ENCODE measurements around the gene CCDC80.
"Not testable (repeated sequence)": the region's sequence is repeated elsewhere in the genome, so short reads cannot be mapped to it uniquely, and the experiment has no call there.

Gene CCDC80, protein sequence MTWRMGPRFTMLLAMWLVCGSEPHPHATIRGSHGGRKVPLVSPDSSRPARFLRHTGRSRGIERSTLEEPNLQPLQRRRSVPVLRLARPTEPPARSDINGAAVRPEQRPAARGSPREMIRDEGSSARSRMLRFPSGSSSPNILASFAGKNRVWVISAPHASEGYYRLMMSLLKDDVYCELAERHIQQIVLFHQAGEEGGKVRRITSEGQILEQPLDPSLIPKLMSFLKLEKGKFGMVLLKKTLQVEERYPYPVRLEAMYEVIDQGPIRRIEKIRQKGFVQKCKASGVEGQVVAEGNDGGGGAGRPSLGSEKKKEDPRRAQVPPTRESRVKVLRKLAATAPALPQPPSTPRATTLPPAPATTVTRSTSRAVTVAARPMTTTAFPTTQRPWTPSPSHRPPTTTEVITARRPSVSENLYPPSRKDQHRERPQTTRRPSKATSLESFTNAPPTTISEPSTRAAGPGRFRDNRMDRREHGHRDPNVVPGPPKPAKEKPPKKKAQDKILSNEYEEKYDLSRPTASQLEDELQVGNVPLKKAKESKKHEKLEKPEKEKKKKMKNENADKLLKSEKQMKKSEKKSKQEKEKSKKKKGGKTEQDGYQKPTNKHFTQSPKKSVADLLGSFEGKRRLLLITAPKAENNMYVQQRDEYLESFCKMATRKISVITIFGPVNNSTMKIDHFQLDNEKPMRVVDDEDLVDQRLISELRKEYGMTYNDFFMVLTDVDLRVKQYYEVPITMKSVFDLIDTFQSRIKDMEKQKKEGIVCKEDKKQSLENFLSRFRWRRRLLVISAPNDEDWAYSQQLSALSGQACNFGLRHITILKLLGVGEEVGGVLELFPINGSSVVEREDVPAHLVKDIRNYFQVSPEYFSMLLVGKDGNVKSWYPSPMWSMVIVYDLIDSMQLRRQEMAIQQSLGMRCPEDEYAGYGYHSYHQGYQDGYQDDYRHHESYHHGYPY

DNA sequence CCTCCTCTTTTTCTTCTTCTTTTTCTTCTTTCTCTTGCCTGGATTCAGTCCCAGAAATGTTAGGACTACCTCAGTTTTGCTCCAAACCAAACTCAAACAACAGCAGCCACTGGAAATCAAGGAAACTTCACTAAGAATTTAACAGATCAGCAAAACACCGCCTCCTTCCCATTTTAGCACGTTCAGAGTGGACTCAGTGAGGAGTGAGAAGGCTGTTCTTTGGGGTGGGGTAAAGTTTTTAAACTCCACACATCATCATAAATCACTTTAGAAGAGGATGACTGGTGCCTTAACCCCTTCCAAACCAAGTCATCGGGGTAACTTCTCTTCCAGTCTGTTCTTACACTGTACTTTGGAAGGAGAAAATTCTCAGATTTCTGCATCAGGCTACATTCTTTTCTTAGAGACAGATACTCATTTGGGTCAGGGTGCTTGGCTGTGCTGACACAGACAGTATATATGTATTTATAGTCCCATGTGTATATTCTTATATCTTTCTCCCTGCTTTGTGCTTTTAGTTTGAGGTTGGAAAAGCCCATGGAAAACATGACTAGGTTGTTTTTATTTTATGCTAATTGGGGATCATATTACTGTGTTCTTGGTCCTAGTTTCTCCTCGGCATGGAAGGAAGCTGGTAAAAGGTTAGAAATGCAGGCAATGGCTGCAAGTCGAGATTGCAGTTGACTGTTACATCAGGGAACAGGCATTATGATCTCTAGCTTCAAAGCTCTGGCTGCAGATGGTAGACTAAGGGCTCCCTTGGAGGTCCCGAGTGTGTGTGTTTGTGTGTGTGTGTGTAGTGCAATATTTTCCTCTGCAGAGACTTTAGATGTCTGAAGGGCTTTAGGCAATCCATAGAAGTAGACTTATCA, at the start of gene CCDC80:
Gene CCDC80 (minus strand): TSS at position 214 of the 872 bp plus-strand sequence. CDS start 1,238 bp downstream, outside the sequence.
- DNase-seq = no peak

DNA sequence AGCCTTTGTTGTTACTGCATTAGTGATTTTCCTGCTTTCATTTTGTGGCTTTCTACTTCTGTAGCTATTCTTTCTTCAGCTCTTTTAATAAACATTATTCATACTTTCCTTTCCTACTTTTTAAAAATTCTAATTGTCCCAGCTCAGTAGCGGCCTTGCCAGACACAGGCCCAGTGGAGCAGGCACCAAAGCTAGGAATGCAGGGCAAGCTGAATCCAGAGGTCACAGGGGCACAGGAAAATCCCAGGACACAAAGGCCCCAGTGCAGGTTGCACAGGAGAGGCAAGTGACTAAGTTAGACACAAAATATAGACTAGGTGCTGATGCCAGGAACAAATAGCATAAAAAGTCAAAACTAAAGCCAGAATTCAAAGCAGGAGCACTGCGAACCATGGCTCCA, 49.0 kb upstream of the CCDC80 start:
- DNase-seq = no peak

DNA sequence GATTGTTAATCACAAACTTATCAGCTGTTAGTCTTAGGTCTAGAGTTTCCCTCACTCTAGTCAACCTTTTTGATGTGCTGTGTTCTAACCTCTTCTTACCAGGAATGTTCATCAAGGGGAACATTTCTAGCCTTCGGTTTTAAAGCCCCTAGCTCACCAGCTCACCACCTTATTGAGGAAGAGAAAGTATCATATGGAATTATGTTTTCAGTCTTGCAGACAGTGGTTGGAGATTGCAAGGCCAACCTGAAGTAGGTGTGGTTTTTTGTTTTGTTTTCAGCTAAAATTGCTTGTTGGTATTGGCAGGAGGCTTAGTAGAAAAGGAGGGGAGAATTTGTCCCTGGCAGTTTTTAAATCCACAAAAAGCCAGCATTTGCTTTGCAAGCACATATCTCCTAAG, 48.4 kb upstream of the CCDC80 start:
- DNase-seq = no peak

DNA sequence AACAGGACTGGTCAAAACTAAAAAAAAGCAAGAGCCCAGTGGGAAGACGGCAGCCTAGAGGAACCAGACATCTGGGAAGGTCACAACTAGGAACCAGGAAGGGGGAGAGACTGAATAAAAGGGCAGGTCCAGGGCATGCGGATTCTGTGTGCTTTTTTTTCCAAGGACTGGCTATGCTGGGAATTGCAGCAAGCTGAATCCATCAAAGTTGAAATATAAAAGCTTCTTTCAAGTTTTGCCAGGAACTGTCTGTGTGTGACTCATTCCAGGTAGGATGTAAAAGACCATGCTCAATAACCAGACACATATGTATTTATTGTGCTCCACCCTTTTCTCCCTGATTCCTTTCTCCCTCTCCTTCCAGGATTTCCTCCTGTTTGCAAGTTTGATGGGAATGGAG, 47.9 kb upstream of the CCDC80 start:
- no peak for DNase-seq

DNA sequence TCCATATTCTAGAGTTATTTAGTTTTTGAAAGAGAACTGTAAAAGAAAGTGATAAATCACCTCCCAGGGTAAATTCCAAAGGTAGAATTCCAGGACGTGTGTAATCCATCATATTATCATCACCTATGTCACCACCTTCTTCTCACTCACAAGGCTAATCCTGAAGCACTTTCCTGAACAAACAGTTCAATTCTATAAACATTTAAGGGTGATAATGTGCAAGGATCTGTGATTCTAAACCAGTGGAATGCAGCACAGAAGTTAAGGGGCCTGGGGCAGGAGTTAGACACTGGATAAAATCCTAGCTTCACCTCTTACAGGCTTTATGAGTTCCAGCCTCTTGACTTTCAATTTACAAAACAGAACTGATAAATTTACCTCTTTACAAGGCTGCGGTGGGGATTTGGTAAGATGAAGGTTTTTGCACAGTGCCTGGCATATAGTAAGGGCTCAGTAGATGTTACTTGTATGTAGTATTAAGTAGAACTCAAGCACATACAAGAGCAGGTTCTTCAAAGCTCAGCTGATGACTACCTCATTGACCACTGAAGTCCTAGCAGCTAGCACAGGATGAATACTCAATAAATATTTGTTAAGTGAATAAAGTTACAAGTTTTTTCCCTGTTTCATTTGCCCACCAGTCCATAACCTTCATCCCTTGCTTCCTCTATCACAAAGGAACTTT, 47.3 kb upstream of the CCDC80 start:
- DNase-seq = no peak

DNA sequence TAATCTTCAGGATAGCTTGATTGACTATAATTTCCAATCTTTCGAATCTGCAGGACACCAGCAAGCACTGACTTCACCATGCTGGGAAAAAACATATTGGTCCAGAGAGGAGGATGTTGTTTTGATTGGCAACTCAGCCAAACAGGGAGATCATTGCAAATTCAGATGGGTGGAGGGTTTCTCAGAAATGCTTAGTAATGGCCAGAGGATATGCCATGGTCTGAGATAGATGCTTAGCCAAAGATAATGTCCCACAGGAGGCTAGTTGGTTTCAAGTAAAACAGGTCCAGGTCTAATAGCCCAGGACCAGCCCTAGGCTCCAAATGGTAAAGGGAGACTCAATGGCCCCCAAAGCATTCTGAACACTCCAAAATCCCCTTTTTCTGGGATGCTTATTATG, 46.7 kb upstream of the CCDC80 start:
- DNase-seq = no peak

DNA sequence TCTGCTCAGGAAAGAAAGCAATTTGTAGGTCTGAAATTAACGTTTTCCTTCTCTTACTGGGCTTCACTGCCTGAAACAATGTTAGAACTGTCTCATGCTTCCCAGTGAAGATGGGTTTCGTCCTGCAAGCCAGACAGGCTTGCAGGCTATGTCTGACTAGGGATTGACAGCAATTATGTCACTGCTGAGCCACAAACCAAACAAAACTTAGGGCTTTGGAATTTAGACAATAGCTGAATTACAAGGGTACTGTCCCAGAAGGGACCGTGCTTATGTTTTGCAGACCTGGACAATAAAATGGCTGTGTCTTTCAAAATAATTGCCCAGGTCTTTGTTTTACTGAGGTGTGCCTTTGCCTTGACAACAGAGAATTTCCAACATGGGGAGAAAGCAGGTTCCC, 46.3 kb upstream of the CCDC80 start:
- no peak for DNase-seq

DNA sequence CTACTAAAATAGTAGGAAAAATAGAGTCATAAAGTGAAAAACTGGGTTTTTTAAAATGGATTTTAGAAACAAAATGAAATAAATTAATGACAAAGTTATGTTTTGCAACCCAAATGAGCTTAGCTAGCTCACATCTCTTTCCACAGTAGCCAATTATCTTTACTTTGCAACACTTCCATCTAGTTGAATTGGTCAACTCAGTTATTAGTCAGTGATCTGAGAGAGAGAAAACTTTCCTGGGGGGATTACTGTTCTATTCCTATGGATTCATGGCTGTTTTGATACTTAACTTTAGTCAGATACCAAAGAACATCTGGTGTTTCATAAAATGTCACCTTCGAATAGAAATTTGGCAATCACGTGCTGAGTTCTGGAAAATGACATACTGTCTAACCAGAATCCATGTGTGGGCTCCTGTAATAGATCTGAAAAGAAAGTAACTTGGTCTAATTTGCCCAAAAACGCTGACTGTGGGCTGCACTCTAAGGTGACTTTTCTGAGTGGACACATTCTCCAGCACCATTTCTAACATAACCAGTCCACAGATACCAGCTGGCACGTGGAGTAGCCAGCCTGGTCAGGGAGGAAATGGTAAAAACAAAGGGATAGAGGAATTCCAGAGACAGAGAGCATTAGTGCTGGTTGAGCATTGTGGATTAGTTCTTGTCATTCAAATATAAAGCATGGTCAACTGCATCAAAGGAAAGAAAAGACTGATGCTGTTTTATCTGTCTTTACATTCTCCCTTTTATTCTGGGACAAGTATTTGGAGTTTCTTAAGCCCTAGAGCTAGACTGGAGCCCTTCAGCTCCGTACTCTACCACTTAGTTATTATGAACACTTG, 45.2 kb upstream of the CCDC80 start:
- DNase-seq = no peak

DNA sequence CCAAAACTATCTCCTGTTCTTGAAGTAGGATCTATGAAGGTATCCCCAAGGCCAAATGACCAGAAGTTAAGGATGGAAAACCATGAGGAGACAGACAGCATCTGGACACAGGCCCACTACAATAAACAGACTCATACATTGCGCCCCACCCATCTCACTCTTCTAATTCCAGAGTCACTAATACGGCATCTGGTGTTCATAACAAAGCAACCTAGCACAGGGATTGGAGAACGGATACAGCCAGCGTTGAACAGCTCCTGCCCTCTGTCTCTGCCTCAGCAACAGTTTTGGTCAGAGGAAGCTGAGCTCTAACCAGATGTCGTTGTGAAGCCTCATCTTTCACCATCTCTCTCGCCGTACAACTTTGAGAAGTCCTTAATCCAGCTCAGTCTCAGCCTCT, 44.5 kb upstream of the CCDC80 start:
- no peak for DNase-seq

DNA sequence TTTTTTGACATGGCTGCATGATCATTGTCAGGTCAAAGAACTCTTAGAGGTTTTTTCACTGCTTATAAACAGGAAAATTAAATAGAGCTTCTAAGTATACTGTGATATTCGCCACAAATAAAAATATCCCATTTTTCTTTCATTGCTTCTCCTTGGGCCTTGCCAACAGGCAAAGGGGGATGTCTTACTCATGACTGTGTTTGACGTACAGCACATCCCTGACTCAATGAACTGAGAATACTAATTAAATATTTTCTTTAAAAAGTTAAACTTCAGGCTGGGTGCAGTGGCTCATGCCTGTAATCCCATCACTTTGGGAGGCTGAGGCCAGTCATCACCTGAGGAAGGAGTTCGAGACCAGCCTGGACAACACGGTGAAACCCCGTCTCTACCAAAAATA, 41.4 kb upstream of the CCDC80 start:
- DNase-seq = no peak

DNA sequence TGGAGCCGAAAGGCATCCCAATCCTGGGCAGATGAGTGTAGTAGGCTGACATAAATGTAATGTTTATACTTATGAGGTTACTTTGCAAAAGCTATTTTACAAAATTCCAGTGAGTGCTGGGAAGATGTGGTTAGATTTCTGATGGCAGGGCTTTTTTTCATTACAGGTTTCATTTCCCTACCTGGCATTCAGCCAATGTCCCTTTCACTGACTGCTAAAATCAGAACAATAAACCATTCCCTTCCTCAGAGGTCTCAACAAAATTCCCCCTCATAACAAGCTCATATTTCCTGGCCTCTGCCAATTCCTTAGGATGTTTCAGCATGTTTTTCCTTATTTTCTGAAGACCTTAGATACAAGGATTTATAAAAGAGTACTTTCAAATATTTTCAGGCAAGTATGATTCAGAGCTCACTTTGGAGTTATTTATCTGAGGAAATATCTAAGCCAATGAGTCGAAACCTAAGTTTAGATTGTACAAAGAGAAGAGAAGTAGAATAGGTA, 40.9 kb upstream of the CCDC80 start:
- no peak for DNase-seq

DNA sequence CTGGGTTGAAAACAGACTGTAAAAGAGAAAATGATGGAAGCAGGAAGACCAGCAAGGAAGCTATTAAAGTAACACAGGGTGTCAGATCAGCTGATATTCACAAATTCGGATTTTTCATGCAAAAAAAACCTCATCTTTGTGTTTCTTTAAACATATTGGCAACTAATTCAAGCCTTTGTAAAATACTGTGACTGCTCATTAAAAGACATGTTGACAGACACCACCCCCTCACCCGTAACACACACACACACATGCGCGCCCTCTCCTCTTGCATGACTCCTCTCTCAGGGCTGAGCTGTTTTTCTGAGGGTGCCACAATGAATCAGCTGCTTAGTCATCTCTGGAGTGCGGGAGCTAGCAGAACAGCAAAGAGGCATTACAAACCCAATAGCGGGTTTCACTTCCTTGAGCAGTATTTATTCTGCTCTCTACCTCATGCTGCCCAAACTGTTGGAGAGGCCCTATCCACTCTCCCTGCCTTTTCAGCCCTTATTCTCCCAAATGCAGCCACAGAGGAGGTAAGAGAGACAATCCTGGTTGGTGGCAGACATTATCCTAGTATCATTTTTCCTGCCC, 35.8 kb upstream of the CCDC80 start:
- peak in 1 of 2 experiments; percentile 43 for DNase-seq

DNA sequence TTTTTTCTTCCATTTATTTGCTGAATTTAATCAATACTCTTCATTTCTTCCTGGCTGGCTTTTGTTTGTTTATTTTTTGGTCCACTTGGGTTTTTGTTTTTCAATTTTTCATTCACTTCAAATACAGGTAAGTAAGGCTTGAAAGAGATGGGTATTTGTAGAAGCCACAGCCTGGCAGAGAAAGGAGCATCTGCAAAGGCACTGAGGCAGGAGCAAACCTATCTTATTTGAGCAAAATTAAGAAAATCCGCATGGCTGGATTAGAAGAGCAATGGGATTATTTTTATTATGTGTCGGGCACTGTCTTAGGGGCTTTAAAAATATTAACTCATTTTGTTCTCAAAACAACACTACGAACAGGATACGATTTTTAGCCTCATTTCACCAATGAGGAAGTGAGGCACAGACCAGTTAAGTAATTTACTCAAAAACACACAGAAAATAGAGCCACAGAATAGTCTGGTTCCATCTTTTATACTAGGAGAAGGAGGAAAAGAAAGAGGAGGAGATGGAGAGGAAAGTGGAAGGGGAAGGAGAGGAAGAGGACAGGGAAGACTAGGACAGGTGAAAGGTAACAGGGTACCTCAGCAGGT, 35.1 kb upstream of the CCDC80 start:
- no peak for DNase-seq

DNA sequence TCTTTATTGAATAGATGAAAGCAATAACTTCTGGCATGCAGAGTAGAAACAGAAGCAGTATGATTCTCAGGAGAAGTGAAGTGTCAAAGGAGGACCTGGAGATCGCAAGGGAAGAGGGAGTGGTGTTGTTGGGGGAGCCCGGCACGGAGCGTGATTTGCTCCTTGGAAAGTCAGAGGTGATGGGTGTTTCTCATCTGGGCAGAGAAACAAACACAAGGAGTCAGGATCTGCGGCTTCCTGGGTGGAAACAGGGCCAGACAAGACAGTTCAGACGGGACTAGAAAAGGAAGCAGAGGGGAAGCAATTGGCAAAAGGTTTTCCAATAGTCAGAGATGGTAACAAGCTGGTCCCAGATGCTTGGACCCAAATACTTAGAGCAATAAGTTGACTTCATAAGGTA, 34.4 kb upstream of the CCDC80 start:
- DNase-seq = no peak

DNA sequence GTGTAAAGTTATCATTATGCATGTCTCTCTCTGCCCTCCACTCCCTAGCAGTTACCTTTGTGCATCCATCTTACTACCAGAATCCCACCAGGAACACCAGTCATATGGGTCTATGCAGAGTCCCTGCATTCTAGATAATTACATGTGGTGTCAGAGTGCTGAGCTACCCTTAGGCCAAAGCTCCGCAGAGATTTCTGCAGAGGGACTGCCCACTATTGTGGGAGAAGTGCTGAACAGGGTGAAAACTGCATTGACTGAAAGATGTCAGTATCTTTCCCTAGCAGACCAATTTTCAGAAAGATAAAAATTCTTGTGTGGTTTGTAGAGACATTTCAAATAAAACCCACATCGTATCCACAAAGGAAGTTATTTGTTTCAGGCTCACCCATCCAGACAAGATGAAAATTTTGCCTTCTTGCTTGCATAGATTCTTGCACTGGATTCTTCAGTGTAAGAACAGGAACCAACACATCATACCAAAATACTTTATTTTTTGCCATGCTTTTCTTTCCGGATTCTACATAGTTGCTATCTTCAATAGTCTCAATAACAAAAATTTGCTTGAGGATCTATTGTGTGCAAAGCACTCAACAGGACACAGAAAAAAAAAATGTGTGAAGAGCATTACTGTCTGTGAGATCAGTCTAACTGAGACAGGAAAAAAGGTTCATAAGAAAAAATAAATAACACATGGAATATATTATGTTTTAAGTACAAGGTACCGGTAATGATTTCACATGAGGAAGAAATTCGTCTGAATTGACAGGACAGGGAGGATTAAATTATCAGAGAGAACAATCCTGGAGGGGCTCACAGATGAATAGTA, 32.0 kb upstream of the CCDC80 start:
- DNase-seq = no peak

DNA sequence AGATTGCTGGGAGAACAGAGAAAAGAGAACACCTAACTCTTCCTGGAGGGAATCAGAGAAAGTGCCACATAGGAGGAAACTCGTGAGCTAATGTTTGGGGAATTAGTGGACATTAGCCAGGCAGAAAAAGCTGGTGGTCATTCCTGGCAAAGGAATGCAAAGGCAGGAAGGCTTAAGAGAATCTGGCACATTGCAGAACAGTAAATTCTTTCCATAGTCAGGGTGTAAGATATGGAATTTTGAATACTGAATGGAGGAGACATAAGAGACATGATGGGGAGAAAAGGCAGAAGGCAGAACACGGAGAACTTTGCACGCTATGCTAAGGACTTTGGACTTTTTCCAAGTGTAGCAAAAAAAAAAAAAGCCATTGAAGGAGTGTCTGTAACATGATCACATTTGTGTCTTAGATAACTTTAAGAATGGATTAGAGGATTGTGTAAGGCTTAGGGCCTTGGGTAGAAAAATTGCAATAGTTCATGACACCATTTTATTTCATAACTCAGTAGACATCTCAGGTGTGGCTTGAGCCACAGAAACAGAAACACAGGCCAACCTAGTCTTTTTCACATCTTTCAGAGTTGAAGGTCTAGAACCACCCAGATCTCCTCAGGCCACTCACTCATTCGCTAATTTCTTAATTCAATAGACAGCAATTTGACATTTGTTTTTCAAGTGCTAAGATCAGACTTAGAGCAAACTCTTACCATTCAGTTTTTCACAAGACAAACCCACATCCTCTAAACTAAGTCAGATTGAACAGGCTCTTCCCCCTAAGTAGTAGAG, 31.2 kb upstream of the CCDC80 start:
- no peak for DNase-seq

DNA sequence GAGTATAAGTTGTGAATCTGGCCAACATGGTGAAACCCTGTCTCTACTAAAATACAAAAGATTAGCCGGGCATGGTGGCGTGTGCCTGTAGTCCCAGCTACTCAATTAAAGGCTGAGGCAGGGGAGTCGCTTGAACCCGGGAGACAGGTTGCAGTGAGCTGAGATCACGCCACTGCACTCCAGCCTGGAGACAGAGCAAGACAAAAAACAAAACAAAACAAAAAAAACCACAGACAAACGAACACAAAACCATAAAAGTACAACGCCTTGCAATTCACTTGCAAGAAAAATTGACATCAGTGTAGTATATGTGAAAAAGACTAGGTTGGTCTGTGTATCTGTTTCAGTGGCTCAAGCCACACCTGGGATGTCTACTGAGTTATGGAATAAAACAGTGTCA, 29.9 kb upstream of the CCDC80 start:
- DNase-seq = no peak

DNA sequence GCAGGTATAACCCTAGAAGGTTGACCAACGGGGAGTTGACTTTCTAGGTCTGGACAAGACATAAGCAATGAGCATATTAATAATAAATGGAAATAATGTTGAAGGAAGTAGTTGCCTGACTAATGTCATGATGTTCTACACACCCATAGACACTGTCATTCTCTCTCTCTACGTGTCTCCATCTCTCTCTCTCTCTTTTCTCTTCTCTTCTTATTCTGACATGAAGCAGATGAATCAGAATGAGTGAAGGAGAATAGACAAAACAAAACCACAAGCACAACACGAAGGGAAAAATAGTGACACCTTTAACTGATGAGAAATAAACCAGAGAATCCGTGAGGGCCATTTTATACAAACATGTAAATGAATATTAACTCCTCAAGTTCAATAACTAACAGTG, 26.7 kb upstream of the CCDC80 start:
- no peak for DNase-seq

DNA sequence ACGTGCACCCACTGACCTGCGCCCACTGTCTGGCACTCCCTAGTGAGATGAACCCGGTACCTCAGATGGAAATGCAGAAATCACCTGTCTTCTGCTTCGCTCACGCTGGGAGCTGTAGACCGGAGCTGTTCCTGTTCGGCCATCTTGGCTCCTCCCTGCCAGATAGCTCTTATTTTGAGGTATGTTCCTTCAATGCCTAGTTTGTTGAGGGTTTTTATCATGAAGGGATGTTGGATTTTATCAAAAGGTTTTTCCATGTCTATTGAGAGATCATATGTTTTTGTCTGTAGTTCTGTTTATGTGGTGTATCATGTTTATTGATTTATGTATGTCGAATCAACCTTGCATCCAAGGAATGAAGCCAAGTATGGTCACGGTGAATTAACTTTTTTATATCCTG, 24.1 kb upstream of the CCDC80 start:
- not testable (repeated sequence) for DNase-seq

All from NCI-H187 (cell line).